Stimulated activated CD8-positive, alpha-beta memory T cell treated with anti-CD3 and anti-CD28 coated beads, Interleukin-12 subunit alpha, Interleukin-12 subunit beta, amount 100 ng/mL, for 24 hours (primary cell): ENCODE data around the gene FKBP2.
"Not testable (repeated sequence)": the region's sequence is repeated elsewhere in the genome, so short reads cannot be mapped to it uniquely, and the experiment has no call there.

Source experiments
- DNase-seq: peaks from one replicate; pipeline ENCODE4 v3.0.0-alpha.2; 2020; ENCODE audit errors: extremely low read depth

Gene FKBP2

DNA sequence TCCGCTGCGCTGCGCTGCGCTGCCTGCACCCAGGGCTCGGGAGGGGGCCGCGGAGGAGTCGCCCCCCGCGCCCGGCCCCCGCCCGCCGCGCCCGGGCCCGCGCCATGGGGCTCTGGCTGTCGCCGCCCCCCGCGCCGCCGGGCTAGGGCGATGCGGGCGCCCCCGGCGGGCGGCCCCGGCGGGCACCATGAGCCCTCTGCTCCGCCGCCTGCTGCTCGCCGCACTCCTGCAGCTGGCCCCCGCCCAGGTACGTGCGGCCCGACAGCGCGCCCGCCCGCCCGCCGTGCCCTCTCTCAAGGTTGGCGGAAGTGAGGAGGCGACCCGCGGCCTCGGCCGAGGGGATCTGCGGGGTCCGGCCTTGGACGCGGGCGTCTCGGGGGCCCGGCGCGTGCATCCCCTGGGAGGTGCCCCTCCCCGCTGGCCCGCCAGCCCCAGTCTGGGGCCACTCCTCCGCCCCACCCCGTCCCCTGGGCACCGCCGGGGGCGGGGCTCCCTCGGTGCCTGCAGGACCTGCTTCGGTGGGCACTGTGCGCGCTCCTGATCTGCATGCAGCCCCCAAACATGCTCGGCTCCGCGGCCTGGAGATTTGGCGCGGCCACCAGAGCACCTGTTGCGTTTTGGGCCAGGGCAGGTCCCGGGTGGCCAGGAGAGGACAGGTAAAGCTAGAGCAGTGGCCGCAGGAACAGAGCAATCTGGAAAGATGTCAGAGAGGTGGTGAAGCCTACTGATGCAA lies 6.1 kb upstream of the FKBP2 start:
- DNase-seq, result no peak

DNA sequence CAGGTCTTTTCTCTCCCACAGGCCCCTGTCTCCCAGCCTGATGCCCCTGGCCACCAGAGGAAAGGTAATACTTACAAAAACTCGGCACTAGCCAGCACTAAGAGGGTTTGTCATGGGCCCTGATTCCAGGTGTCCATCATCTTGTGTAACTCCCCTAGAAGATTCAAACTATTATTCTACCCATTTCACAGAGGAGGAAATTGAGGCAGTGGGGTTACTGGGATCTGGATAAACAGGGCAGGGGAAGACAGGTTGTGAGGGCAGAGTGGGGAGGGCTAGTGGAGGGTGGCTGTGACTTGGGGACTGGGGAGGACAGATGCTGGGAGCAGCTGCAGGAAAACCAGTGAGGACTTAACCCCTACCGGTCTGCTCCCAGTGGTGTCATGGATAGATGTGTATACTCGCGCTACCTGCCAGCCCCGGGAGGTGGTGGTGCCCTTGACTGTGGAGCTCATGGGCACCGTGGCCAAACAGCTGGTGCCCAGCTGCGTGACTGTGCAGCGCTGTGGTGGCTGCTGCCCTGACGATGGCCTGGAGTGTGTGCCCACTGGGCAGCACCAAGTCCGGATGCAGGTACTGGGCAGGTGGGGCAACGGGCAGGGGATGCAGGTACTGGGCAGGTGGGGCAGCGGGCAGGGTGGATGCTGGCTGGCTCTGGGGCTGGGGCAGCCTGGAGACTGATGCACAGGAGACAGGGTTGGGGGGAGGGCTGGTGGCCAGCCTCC lies 5.3 kb upstream of the FKBP2 start:
- DNase-seq, result no peak

DNA sequence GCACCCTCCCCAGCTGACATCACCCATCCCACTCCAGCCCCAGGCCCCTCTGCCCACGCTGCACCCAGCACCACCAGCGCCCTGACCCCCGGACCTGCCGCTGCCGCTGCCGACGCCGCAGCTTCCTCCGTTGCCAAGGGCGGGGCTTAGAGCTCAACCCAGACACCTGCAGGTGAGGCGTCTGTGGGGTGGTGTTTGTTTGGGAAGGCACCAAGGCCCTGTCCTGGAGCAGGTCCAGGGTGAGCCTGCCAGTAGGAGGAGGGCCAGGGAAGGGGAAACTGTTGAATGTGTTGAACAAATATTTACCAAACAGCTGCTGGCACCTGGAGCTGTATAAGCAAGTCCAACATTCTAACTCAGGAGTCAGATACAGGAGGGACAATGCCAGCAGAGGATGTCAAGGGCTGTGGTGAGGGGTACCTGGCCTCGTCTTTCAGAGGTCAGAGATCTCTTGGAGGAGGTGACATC lies 3.4 kb upstream of the FKBP2 start:
- no peak for DNase-seq

DNA sequence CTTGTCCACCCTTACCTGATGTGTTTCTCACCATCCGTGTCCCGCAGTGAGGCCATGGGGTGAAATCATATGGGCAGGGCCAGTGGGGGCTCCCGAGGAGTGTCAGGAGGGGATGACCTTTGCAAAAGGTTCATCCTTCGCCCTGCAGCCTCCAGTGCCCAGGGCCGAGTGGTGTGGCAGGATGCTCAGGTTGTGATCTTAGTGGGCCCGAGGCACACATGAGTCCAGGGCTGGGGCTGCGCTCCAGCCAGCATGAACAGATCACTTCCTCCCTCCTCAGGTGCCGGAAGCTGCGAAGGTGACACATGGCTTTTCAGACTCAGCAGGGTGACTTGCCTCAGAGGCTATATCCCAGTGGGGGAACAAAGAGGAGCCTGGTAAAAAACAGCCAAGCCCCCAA lies 2.8 kb upstream of the FKBP2 start:
- DNase-seq, result no peak

GRCh38 chr11:64238999-64239398 lies 1.9 kb upstream of the FKBP2 start:
- DNase-seq, result no peak

DNA sequence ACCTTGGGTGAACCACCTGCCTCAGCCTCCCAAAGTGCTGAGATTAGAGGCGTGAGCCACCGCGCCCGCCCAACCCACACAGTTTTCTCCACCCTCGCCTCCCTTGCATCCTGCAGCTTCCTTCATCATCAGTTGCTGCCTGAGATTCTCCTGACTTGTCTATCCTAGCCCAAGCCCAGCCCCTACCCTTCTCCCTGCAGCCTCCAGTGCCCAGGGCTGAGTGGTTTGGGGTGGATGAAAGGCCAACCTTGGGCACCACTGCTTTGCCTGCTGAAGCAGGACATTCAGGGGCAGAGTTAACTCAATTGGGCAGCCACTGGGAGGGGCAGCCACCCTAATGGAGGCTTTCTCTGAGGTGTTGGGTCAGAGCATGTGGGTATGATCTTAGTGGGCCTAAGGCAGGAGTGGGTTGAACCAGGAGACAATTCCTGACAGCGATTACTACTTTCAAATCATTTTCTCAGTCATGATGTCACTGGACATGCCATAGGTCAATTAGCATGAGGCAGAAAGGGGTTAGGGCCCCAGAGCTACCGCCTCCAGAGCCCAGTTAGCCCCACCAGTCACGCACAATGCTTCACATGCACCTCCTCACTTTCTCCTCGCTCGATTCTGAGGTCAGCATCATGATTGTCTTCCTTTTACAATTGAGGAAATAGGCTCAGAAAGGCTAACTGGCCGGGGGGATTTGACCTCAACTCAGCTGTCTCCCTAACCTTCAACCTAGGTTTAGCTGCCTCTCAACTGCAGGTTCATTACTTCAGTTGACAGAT lies 1.0 kb upstream of the FKBP2 start:
- DNase-seq, result no peak

DNA sequence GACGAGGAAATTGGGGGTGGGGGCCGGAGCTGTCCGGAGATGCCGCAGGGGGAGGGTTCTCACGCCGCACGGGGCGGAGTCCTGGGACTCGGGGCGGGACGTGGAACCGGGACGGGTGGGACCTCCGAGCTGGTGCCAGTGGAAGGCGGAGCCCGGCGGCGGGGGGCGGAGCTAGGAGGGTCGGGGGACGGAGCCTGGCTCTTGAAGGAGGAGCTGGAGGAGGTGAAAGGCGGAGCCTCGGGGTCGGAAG lies 271 bp downstream of the FKBP2 start:
- DNase-seq, result peak; percentile 99

GRCh38 chr11:64241491-64242374 lies 838 bp downstream of the FKBP2 start:
- no peak for DNase-seq

- DNase-seq, result no peak
Measured at GRCh38 chr11:64243236-64243854, 2.5 kb downstream of the FKBP2 start.

DNA sequence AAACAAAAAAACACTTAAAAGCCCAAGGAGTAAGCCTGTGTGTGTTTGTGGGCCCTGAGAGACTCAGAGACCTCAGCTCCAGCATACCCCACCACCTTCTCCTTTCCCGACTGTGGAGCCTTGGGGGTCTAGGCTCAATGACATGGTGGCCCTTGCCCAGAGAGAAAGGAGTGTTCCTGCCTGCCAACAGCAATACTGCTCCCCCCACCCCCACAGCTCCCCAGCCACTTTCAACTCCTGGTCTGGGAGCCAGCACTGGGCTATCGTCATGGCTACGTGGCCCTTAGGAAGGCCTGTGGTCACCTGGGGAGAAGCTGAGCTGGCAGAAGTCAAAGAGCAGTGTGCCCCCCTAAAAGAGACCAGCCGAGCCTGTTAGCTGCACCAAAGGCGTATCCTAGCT lies 3.2 kb downstream of the FKBP2 start:
- no peak for DNase-seq

- no peak for DNase-seq
Measured at GRCh38 chr11:64244966-64245365, 4.1 kb downstream of the FKBP2 start.

- no peak for DNase-seq
Measured at GRCh38 chr11:64245401-64245796, 4.5 kb downstream of the FKBP2 start.

DNA sequence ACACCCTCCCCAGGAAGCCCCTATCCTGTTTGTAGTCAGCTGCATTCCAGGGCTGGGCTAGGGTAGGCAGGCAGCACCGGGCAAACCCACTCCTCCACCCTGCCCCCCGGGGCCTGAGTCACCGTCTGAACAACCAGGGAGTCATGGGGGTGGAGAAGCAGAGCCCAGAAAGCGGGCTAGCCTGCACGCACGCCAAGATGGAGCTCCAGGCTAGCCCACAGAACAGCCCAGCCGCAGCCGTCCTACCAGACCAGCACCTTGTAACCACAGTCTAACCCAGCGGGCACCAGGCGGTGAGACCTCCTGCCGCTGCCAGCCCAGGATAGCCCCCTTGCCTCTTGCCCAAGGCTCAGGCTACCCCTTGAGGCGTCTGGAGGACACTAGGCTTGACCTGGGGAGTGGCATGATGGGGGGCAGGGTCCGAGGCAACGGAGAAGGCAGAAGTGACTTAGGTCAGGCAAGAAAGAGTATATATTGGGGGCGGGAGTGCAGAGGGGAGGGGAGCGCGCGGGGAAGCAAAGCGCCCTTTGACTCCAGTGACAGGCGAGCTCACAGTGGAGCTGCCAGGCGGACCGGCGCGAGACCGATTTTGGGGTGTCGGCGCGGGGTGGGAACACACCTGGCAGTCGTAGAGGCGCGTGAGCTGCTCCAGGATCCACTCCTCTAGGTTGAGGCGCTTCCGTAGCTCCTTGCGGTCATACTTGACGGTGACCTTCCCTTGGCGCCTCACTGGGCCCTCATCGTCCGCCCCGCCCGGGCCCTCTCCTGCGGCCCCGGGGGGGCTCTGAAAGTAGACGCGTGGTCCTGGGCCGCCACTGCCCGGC lies 5.1 kb downstream of the FKBP2 start:
- DNase-seq, result no peak

DNA sequence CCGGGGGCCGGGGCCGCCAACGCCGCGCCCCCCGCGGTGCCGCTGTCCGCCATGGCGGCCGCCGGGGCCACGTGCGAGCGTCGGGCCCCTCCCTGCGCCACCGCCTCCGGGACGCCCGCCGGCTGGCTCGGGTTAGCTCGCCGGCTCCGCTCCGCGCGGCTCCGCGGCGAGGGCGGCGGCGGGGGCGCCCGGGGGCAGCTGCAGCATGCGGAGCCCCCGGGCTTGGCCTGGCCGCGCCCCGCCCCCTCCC lies 5.7 kb downstream of the FKBP2 start:
- DNase-seq, result not testable (repeated sequence)

DNA sequence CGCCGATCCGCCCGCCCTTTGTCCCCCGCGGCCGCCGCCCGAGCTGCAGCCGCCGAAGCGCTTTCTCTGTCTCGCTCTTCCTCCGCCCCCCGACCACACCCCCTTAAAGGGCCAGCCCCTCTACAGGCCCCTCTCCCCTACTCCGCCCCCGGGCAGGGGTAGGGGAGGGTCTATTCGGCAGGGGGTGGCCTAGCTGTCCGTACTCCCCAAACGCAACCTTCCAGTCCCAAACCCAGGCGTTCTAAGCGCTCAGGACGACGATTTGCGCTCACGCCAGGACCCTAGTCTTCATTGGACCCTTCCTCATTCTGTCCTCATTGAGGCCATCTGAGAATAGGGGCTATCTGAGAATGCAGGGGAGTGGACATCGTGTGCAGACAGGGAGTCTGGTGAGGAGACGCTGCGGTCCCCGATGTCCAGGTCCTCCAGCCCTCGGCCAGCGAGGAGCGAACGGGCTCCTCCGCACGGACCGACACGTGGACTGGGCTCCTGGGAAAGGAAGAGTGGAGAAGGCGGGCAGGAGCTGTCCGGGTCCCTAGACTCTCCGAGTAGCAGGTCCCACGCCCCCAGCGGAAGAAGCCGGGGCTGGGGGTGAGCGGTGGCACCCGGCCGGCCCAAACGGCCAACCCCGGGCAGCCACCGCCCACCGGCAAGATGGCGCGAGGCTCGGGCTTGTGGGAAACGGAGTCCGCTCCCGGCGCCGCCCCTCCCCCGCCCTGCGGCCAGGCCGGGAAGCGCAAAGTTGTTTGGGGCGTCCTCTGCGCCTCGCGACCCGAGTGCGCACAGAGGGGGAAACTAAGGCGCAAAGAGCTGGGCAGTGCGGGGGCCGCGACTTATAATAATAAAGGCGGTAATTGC lies 6.2 kb downstream of the FKBP2 start, which contains the start of gene PPP1R14B:
Gene PPP1R14B, minus strand, starts transcription at position 73 of the 858 bp plus-strand sequence. CDS start 270 bp downstream, outside the sequence.
- DNase-seq, result peak; percentile 76

DNA sequence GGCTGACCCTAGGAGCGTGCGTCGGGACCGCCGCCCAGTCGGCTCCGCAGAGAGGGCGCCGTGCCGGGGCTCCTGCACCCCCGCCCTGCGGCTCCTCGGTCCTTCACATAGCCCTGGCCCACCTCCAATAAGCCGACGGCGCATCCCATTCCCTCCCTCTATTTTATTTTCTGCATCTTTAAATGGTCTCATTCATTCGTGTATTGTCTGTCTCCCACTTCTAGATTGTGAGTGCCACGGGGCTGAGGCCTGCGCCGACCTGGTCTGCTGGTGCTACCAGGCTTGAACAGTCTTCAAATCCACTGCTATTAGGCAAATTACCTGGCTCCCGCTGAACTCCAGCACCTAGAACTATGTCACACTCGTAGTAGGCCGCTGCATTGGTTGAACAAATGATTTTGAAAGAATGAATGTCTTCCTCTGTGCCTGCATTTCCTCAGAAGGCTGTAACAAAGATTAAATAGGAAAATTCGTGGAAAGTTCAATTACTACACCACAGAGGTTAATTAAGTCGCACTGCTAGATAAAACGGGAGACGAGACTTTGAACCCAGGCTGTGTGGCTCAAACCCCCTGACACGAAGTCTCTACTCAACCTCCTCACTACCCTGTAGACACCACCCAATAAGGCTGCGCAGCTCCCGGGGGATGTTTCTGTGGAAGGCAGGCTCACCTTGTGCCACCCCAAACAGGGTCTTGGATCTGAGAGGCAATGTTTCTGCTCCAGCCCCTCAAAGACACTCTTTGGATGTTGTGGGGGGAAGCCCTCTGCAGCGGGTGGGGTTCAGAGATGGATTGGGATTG lies 7.0 kb downstream of the FKBP2 start:
- DNase-seq, result no peak

DNA sequence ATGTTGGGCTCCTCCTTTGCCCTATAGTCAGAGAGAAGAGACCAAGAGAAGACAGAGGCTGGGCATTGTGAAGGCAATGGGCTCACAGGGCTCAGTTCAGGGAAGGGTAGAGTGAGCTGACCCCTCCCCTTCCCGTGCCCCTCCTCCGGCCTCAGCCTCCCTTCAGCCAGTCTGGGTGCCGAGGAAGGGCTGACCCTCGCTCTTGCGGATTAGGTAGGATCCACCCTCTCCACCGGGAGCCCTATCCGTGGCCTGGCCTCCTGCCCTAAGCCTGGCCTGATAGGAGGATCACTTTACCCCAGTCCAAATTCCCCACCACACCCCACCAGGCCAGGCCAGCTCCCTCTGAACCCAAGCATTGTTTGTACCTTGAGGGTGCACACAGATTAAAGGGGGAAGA lies 7.7 kb downstream of the FKBP2 start:
- no peak for DNase-seq

DNA sequence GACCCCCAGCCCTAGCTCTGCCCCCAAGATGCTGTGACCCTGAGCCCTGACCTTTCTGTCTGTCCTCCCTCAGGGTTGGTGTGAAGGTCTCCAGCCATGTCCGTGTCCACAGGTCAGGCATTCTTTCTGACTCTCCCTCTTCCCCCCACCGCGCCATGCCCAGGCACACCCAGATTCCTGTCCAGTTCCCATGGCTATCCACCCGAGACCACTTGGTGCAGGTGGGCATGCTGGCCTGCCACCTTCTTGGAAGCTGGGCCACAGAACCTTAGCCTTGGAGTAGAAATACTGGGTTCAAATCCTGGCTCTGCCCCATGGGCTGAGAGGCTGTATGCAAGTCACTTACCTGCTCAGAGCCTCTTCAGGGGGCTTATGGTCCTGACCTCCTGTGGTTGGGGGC lies 8.1 kb downstream of the FKBP2 start:
- no peak for DNase-seq
